Bronchial epithelial cell (primary cell): ENCODE results near the gene IQCH. TPM values are rescaled to one million over a fixed set of nuclear protein-coding genes. Genes with fewer than 3 reads are reported as not detected.

Experiments
- DNase-seq: peaks from one replicate; pipeline ENCODE4 v3.0.0-alpha.2; 2010; ENCODE audit warnings: low read depth
- FAIRE-seq: peaks from 2 replicates; lab custom pipeline; 2011; peaks lifted over from hg19 to GRCh38; lab: Jason Lieb, UNC
- H3K27me3 ChIP-seq: 2 replicates; pipeline ENCODE4 v1.5.1; 2011; ENCODE audit warnings: low read length; ENCODE audit not compliant: control insufficient read depth, insufficient read depth
- H3K36me3 ChIP-seq: 2 replicates; pipeline ENCODE4 v1.5.1; 2011; ENCODE audit warnings: low read length; ENCODE audit not compliant: control insufficient read depth, insufficient read depth
- H3K4me3 ChIP-seq: 2 replicates; pipeline ENCODE4 v1.5.1; 2011; ENCODE audit warnings: mild to moderate bottlenecking, low read depth, low read length, control low read depth
- CTCF ChIP-seq: IDR thresholded peaks from 2 replicates; pipeline ENCODE4 v1.5.1; 2011; ENCODE audit warnings: mild to moderate bottlenecking, moderate library complexity, low read length, control low read depth, inconsistent platforms; ENCODE audit not compliant: insufficient read depth, severe bottlenecking
- total RNA-seq: library from RNA; depleted of rRNA; stranded (reverse); fragments of >200 nt; gene quantifications from 2 replicates; pipeline ENCODE4 v1.2.1, GENCODE V29; 2014

IQCH gene
- total RNA-seq, 1 donor from 2014 or later: 1.1 TPM

GRCh38 chr15:67227431-67227830, 27.2 kb upstream of the IQCH start:
- peaks cover 2% of the 10 kb centered on the region for H3K36me3 ChIP-seq
- H3K4me3 ChIP-seq: no peak overlapping the region
- FAIRE-seq (no peak), DNase-seq (no peak)
- no peaks in the 10 kb centered on the region for H3K27me3 ChIP-seq
- no peak for TF ChIP-seq CTCF

GRCh38 chr15:67227846-67228245, 26.7 kb upstream of the IQCH start:
- no peak overlapping the region for H3K4me3 ChIP-seq
- TF ChIP-seq CTCF: no peak
- peaks cover 2% of the 10 kb centered on the region for H3K36me3 ChIP-seq
- FAIRE-seq (no peak), DNase-seq (no peak)
- H3K27me3 ChIP-seq: no peaks in the 10 kb centered on the region

- Histone ChIP-seq H3K4me3 (no peak overlapping the region), H3K27me3 (no peaks in the 10 kb centered on the region), H3K36me3 (peaks cover 2% of the 10 kb centered on the region)
- no peak for TF ChIP-seq CTCF
- no peak for FAIRE-seq
- DNase-seq: no peak
These were observed 26.3 kb upstream of the IQCH start for GRCh38 chr15:67228286-67228685.

- no peak overlapping the region for H3K4me3 ChIP-seq
- DNase-seq: no peak
- FAIRE-seq: no peak
- no peaks in the 10 kb centered on the region for H3K27me3 ChIP-seq
- H3K36me3 ChIP-seq: peaks cover 2% of the 10 kb centered on the region
- TF ChIP-seq CTCF: no peak
These were observed 24.1 kb upstream of the IQCH start for GRCh38 chr15:67230504-67230903.

GRCh38 chr15:67232591-67232990, 22.0 kb upstream of the IQCH start:
- TF ChIP-seq CTCF: no peak
- no peaks in the 10 kb centered on the region for H3K27me3 ChIP-seq
- H3K4me3 ChIP-seq: no peak overlapping the region
- peaks cover 2% of the 10 kb centered on the region for H3K36me3 ChIP-seq
- DNase-seq (no peak), FAIRE-seq (no peak)

GRCh38 chr15:67240235-67241131, 14.1 kb upstream of the IQCH start:
- Histone ChIP-seq H3K4me3 (no peak overlapping the region), H3K27me3 (no peaks in the 10 kb centered on the region), H3K36me3 (no peaks in the 10 kb centered on the region)
- peak; percentile 46 for DNase-seq
- peak; percentile 51 for TF ChIP-seq CTCF
- FAIRE-seq: no peak
